ENCODE data around the gene IL4.
A peak's percentile ranks its signal among the peaks of the same experiment; 100 is the strongest.
"Not testable (repeated sequence)": the region's sequence is repeated elsewhere in the genome, so short reads cannot be mapped to it uniquely, and the experiment has no call there.

Gene IL4

DNA sequence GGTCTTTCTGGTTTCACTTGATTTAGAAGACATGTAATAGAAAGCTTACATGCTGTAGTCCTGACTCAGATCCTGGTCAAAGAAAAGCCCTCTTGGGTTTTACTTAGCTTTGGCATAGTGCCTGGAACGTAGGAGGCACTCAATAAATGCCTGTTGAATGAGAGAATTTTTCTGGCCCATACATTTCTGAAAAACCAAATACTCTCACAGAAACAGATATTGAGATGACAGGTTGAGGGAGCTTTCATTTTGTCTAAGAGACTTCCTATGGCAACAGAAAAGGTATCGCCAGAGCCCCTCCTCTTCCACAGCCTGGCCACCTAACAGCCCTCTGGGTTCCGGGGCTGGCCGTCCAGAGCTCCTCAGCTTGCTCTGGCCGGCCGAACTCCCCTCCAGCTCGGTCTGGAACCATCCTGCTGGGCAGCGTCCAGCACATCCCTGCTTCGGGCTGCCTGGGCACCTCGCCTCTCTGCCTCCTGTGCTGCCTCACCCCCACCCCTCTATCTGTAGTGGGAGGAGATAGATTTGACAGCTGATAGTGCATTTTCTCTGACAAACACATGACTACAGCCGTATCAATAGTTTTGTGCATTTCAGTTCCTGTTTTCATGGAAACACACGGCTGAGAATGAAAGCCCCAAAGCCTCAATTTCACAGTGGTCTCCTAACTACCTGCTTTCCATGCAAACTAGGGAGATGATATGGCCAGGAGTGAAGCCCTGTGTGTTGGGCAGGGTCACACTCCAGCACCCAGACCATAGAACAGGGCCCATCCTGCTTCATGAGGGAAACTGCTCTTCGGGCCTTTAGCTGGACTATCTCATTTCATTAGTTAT is 1.1 kb downstream of the IL4 start:
- DNase-seq = no peak

DNA sequence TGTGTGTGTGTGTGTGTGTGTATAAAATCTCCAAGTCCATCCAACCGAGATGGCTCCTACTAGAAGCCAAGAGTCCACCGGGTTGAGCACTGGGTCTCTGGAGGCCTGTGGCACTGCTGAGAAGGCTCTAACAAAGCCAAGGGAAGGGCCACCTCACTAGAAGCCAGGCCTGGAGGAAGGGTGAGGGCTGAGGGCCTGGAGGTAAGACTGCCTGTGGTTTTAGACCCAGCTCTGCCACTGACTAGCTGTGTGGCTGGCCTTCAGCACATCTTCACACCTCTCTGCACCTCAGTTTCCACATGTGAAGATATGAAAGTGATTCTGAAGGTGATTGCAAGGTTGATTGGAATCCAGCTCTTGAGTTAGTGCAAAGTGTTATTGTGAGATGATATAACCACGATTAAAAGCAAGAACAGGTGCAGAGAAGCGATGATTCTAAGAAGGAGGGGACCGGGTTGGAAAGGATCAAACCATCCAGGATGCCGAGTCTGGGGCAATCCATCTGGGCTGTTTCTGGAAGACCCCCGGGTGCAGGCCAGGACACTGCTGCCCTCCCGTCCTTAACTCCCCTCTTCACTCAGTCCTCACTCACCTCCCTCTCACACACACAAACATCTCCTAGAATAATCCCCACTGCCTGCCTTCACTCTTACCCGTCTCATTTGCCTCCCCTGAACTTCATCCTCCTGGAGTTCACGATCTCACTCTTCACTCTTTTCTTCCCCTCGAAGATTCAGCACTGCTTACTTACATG is 2.3 kb downstream of the IL4 start:
- DNase-seq = no peak

GRCh38 chr5:132677191-132677590 is 3.4 kb downstream of the IL4 start:
- no peak for DNase-seq

GRCh38 chr5:132677682-132678400 is 4.1 kb downstream of the IL4 start:
- no peak for DNase-seq

DNA sequence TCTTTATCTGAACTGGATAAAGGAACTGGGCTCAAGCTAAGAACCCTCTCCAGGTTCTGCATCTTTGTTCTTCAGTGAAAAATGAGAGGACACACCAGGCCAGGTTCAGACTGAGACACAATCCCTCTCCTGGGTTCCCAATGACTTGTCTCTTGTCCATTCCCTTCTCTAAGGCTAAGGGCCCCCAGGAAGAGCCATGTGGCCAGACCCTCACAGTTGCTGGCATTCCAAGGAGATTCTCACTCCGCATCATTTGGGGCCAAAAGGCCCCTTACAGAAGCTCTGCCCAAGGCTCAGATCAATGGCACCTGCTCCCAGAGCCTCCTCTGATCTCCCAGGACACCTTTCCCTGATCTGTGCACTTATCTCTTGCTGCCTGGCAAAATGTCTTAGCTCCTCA is 4.9 kb downstream of the IL4 start:
- DNase-seq = no peak

- no peak for DNase-seq
These were observed 5.4 kb downstream of the IL4 start for GRCh38 chr5:132679166-132679565.

DNA sequence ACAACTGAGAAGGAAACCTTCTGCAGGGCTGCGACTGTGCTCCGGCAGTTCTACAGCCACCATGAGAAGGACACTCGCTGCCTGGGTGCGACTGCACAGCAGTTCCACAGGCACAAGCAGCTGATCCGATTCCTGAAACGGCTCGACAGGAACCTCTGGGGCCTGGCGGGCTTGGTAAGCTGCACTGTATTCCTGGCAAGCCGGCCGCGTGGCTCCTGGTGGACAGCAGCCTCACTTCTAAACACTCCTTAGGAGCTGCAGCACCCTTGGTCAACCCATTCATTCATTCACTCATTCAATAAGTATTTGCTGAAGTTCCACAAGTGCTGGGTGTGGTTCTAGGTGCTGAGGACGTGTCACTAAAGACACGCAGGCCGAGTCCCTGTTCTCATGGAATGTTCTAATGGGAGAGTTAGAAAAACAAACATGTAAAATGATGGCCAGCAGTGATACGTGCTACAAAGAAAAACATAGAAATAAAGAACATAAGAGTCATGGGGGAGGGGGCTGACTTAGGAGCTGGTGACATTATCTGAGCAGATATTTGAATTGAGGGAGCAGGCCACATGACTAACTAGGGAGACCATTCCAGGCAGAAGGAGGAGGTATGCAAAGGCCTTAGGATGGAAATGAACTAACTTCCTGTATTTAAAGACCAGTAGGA is 6.1 kb downstream of the IL4 start:
- DNase-seq = no peak

DNA sequence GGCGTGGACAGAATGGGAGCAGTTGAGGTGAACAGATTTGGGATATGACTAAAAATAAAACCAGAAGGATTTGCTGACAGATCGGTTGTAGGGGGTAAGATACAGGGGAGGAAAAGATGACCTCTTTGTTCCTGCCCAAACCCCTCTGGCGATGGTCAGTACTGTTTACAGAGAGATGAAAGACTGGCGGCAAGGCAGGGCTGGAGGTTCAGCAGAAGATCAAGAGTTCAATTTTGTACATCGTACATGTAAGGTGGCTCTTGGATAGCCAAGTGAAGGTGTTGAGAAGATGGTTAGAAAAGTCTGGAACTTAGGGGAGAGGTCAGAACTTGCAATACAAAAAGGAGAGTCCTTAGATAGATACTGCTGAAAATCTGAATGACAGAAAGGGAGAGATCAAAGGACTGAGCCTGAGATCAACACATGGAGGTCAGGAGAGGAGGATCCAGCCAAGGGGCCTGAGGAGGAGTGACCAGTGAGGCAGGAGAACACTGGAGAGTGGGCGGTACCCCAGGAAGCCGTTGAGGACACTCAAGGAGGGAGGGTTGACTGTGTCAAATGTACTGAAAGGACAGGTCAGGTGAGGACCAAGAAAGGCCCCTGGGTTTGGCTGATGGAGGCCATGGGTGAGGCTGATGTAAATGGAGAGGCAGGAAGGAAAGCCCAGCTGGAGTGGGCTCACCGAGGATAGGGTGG is 7.1 kb downstream of the IL4 start:
- DNase-seq = no peak

- no peak for DNase-seq
These were observed 7.7 kb downstream of the IL4 start for GRCh38 chr5:132681476-132681831.

- no peak for DNase-seq
These were observed 8.2 kb downstream of the IL4 start for GRCh38 chr5:132681983-132682382.

DNA sequence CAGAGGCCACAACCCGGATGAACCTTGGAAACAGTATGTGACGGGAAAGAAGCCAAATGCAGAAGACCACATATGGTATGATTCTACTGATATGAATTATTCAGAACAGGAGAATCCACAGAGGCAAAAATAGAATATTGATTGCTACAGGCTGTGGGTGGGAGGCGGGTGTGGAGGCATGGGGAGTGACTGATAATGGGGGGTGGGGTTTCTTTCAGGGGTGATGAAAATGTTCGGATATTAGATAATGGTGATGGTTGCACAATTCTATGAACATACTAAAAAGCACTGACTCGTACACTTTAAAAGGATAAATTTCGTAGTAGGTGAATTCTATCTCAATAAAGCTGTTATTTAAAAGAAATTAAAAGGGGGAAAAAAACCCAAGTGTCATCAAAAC is 10.7 kb downstream of the IL4 start:
- no peak for DNase-seq

DNA sequence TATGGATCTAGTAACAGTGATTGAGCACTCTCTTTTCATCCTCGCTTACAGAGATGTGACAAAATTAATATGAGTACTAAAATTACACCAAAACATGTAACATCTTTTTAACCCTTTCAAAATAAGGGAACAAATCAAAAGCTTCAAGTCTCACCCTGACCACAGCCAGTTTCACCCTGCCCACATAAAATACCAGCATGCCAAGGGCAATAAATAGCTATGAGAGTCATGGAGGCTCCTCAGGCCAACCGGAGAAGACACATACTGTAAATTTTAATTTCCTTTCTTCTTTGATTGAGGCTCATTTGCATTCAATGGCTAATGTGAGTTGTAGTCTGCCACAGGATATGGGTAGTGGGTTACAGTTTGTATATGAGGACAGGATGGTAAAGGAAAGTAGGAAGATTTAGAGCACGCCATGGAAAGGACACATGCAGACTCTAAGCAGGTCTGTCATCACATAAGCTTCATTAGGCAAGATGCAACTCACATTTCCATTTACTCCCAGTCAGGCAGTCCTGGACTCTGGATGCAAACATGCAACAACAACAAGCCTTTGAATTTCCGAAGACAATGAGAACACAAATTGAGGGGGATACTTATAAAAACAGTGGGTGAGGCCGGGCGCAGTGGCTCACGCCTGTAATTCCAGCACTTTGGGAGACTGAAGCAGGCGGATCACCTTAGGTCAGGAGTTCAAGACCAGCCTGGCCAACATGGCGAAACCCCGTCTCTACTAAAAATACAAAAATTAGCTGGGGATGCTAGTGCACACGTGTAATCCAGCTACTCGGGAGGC is 11.3 kb downstream of the IL4 start:
- DNase-seq = no peak

- DNase-seq = no peak
These were observed 12.4 kb downstream of the IL4 start for GRCh38 chr5:132686193-132686592.

DNA sequence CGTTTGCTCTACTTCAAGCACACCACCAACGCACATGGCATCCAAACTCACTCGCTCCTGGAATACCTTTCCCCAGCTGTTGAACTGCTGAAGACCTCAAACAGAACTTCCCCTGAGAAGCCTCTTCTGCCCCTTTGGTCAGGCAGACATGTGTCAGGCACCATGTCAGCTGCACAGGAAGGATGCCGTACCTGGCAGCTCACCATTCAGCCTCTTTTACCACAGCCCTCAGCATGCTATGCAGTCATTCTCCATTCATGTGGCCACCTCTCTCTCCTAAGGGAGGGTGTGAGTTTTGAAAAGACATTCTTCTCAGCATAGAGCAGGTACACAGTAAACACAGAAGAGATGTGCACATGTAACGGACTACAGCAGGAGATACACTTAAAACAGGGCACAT is 14.2 kb downstream of the IL4 start:
- DNase-seq = no peak

- no peak for DNase-seq
These were observed 14.9 kb downstream of the IL4 start for GRCh38 chr5:132688536-132689339.

DNA sequence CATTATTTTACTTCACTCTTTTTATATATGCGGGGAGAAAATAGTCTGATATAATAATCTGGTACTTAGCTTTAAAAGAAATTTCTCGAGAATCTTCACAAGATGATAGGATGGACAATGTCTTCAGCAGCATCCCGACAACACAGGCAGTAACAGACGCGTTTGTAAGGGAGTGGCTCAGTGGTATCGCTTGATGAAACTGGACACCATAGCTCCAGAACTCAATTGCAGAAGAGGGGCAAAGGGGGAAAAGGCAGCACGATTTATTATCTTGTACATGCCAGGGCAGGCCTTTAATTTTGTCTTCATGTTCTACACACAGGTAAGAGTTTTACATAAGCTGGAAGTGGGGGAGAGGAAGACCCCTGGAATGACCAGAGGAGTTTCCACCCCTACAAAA is 15.7 kb downstream of the IL4 start:
- DNase-seq = peak; percentile 5

- DNase-seq = no peak
These were observed 16.4 kb downstream of the IL4 start for GRCh38 chr5:132690156-132690555.

- not testable (repeated sequence) for DNase-seq
These were observed 18.2 kb downstream of the IL4 start for GRCh38 chr5:132691755-132692631.

DNA sequence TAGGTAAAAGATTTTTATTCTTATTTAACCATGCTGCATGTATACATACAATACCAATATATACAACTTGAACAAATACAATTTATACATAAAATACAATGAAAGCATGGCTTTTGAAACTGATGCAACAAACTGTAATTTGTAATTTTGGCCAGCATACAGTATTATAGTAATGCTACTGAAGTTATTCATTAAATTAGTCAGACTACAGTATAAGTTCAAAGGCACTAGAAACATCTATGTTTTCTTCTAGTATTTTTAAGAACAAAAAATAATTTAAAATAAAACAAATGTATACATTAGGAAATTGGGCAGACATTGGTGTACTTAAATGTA is 18.8 kb downstream of the IL4 start:
- no peak for DNase-seq

DNA sequence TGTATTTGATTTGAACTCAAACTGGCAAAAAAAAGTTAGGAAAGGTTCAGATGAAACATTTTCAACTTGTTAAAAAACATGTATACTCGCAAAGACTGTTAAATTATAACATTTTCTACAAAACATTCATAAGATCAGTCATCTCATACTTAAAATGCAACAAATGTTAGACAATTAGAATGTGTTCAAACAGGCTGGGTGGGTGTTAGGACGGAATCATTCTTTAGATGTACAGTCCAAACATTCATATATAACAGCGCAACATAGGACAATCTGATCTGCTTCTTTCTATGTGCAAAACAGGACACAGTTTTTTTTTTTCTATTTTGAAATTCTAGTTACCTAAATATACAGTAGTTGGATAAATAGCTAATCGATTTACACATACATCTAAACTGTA is 22.2 kb downstream of the IL4 start:
- DNase-seq = no peak
